Measurements from ENCODE around the gene FAM24A.

Gene FAM24A

DNA sequence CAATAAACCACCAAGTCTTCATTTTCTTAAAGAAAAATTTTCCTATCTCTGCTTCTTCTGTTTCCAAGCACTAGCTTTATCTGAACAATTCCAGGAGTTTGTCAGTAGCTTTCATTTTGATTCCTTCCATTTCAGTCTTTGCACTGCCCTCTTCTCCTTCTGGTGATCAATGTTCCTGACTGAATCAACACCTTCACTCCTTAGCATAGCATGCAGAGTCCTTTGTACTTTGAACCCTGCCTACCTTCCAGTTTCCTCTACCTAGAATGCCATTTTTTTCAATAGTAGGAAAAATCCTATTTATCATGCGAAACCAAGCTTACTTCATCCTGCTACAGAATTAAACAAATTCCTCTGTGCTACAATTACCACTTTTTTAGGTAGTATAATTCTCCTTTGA is 45.5 kb downstream of the FAM24A start:
- no peak overlapping the region for H3K27ac Mint-ChIP-seq

GRCh38 chr10:122957474-122957873 is 47.1 kb downstream of the FAM24A start:
- Mint-ChIP-seq H3K36me3 (ENCODE audit: low read depth) (peaks cover 7% of the 10 kb centered on the region), H3K4me1 (ENCODE audit: low read depth) (peaks cover 24% of the 10 kb centered on the region), H3K27me3 (peaks cover 9% of the 10 kb centered on the region), H3K9me3 (no peaks in the 10 kb centered on the region), H3K4me3 (no peak overlapping the region), H3K27ac (no peak overlapping the region)

More for the DNA sequence above, 45.5 kb downstream of the FAM24A start:
- Mint-ChIP-seq H3K4me1 (ENCODE audit: low read depth) (peaks cover 30% of the 10 kb centered on the region), H3K9me3 (no peaks in the 10 kb centered on the region), H3K27me3 (peaks cover 9% of the 10 kb centered on the region), H3K4me3 (no peak overlapping the region), H3K36me3 (ENCODE audit: low read depth) (peaks cover 11% of the 10 kb centered on the region)

- peaks cover 16% of the 10 kb centered on the region for H3K27me3 Mint-ChIP-seq
- peaks cover 10% of the 10 kb centered on the region for H3K36me3 Mint-ChIP-seq (ENCODE audit: low read depth)
- no peak overlapping the region for H3K4me3 Mint-ChIP-seq
- H3K9me3 Mint-ChIP-seq: peaks cover 24% of the 10 kb centered on the region
- no peak overlapping the region for H3K27ac Mint-ChIP-seq
- H3K4me1 Mint-ChIP-seq (ENCODE audit: low read depth): no peaks in the 10 kb centered on the region
Observed at GRCh38 chr10:122962405-122962804, 52.0 kb downstream of the FAM24A start.
